ENCODE measurements around the gene CLEC16A.

- TF ChIP-seq CTCF (IDR thresholded peaks at IDR 0.05) (no peak), POLR2A (IDR thresholded peaks at IDR 0.05) (no peak)
Observed at GRCh38 chr16:11047057-11047456, 102.7 kb downstream of the CLEC16A start.

Measured in breast epithelium (tissue), 3 donors.